HL-60 (cell line): ENCODE measurements around the gene KRT17.
A peak's percentile ranks its signal among the peaks of the same experiment; 100 is the strongest.

Source experiments
- CTCF ChIP-seq: IDR thresholded peaks from one replicate; pipeline ENCODE4 v1.5.1; 2011; ENCODE audit warnings: low read length, control low read depth, inconsistent platforms; ENCODE audit not compliant: insufficient read depth
- GABPA ChIP-seq: IDR thresholded peaks from 2 replicates; pipeline ENCODE4 v1.6.1; 2012; ENCODE audit warnings: low read depth
- POLR2AphosphoS5 ChIP-seq: IDR thresholded peaks from 2 replicates; pipeline ENCODE4 v1.6.1; 2012; ENCODE audit warnings: low read depth

- TF ChIP-seq CTCF (peak; percentile 74), POLR2AphosphoS5 (no peak), GABPA (no peak)
Measured at GRCh38 chr17:41579484-41580243, 44.7 kb downstream of the KRT17 start.
